HG02759 (cell line): ENCODE measurements around the gene ANAPC10.
"Not testable (repeated sequence)": the region's sequence is repeated elsewhere in the genome, so short reads cannot be mapped to it uniquely, and the experiment has no call there.

Experiments
- ATAC-seq: cut with Tn5 transposase; IDR thresholded peaks from one replicate; pipeline ENCODE4 v1.9.1; 2021; ENCODE audit warnings: mild to moderate bottlenecking, moderate library complexity; ENCODE audit not compliant: unreplicated experiment

The ANAPC10 gene, protein sequence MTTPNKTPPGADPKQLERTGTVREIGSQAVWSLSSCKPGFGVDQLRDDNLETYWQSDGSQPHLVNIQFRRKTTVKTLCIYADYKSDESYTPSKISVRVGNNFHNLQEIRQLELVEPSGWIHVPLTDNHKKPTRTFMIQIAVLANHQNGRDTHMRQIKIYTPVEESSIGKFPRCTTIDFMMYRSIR

DNA sequence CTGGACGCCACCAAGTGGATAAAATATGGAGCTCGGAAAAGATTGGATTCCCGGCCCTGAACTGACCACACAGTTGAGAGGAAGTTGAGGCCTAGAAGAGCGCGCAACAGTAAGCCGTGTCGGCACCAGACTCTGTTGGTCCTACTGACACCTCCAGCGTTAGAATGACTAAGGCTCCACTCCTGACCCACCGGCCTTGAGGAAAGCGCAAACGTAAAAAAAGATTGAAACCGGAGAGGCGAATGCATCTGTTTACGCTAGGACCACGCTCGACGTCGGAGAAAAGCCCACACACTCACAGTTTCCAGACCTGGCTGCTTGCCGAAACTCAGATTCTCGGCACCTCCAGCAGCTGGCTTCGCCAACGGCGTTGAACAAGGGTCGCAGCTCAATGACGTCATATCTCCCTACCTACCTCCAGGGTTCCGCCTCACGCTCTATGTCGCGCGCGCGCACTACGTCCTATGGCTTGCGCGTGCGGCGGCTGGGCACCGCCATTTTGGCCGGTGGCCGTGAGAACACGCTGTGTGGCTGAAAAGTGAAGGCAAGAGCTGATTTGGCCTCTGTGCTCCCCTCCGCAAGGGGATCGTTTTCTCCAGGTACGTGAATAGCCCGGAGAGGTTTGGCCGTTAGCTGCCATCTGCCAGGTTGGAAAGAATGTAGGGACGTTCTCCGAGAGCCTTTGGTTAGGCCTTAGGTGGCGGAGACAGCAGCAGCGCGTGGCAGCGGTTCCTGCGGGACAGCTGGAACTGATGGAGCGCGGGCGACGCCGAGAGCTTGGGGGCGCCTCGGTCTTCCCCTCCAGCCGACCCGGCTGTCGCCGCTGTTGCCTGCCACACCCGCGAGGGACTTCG lies at the start of gene ANAPC10, which contains the start of gene ABCE1:
Gene ANAPC10, minus strand, starts transcription at position 376 of the 854 bp plus-strand sequence. CDS start 2,097 bp downstream, outside the sequence.
Gene ABCE1, plus strand, starts transcription at position 491 of the 854 bp plus-strand sequence. CDS start 6,102 bp downstream, outside the sequence.
- ATAC-seq, result peak; percentile 83

GRCh38 chr4:145136219-145136618 lies 38.2 kb upstream of the ANAPC10 start:
- ATAC-seq, result not testable (repeated sequence)

GRCh38 chr4:145132511-145133098 lies 34.6 kb upstream of the ANAPC10 start:
- peak; percentile 89 for ATAC-seq

GRCh38 chr4:145131848-145132247 lies 33.9 kb upstream of the ANAPC10 start:
- ATAC-seq, result no peak

DNA sequence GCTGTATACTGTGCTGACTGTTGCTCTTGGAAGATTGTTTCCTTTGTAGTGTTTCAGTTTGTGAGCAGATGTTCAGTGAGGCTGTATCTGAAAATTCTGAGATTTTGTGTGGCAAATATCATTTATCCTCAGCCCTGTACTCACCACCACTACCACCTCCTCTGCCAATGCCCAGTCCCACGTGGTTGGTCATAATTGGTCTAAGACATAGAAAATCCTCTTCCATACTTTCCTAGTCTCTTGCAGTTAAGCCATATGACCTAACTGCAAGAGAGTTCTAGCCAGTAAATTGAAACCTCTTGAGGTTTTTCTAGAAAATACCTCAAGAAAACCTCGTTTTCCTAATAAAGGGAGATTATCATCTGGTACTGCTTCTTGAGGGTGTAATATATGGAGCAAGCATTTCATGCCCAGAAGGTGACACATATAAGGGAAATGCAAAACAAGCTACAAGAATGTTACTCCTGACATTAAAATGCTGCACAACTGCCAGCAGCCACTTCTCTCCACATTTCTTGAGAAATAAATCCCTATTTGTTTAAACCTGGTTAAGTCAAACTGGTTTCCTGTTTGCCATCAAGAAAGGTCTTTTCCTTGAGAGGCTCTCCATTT lies 32.9 kb upstream of the ANAPC10 start:
- no peak for ATAC-seq

- no peak for ATAC-seq
Observed at GRCh38 chr4:145130130-145130529, 32.1 kb upstream of the ANAPC10 start.

- ATAC-seq, result no peak
Observed at GRCh38 chr4:145125396-145125795, 27.4 kb upstream of the ANAPC10 start.

- no peak for ATAC-seq
Observed at GRCh38 chr4:145108128-145108527, 10.1 kb upstream of the ANAPC10 start.

- no peak for ATAC-seq
Observed at GRCh38 chr4:145107126-145107525, 9.1 kb upstream of the ANAPC10 start.

DNA sequence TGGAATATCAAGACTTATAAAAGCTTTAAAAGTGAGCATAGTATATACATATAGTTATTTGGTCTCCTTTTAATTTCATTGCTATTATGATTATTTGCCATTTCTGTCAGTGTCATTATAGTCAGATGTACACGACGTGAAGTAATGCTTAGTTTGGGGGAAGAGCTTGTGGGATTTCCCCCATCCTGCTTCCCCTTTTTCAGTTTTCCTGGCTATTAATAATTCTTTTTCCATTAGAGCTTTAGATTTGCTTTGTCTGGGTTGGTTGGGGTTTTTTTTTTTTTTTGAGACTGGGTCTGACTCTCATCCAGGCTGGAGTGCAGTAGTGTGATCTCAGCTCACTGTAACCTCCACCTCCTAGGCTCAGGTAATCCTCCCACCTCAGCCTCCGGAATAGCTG lies 5.5 kb upstream of the ANAPC10 start:
- no peak for ATAC-seq

GRCh38 chr4:145102619-145103018 lies 4.6 kb upstream of the ANAPC10 start:
- ATAC-seq, result no peak

DNA sequence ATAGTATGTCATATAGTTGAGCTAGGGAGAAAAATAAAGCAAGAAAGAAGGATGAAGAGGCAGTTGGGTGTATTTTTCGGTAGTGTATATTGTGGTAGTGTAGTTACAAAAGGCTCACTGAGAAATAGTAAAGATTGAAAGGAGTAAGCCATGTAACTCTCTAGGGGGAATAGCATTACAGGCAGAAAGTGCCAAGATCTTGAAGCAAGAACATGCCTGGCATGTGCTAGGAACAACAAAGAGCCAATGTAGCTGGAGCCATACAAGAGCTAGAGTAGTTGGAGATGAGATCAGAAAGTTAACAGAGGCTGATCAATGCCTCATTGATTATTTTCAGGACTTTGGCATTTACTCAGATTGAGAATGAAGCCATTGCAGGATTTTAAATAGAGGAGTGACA lies 3.1 kb upstream of the ANAPC10 start:
- ATAC-seq, result no peak

DNA sequence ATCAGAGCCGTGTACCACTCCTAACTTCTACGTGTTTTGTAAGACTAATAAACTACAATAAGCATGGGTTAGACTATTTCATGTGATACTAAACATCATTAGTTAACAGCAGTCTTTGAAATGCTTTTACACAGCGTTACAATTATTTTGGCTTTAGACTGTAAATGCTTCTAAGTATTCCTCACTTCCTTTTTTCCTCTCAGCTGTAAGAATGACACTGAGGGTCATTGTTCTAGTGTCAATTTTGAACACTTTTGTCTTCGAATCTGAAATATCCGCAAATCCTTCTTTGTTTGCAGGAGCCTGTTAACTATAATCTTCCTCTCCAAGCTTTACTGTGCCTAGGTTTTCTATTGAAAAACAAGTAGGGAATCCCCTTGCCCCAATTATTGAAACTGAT lies 1.7 kb upstream of the ANAPC10 start:
- no peak for ATAC-seq

DNA sequence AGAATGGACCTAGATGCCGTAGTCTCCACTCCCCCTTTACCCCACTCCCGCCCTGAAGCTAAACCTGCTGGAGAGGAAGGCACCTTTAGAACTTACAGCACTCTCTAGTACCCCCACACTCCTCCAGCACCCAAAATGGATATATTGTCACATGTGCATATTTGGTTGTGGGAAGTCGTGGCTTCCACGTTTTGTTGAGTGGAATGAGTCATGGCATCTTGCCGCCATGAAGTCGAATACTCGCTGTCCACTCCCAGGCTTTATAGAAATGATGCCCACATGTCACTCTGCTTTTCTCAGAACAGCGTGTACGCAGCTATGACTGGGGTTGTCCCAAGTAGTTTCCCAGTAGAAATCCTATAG lies 660 bp upstream of the ANAPC10 start:
- peak; percentile 13 for ATAC-seq

GRCh38 chr4:145097331-145097820 lies 620 bp downstream of the ANAPC10 start:
- peak; percentile 1 for ATAC-seq

DNA sequence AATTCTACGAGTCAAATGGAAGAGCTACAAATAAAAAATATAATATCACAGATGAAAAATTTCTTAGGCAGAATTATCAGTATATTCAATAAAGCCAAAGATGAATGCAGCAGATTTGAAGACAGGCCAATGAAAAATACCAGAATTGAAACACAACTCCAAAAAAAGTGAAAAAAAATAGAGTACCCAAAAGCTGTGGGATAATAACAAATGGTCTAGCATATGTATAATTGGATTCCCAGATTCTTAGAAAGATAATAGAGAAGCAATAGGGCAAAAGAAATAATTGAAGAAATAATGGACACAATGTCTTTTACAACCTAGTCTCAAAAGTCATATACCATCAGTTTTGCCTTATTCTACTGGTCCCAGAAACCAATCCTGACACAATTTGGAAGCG lies 4.4 kb downstream of the ANAPC10 start:
- no peak for ATAC-seq

DNA sequence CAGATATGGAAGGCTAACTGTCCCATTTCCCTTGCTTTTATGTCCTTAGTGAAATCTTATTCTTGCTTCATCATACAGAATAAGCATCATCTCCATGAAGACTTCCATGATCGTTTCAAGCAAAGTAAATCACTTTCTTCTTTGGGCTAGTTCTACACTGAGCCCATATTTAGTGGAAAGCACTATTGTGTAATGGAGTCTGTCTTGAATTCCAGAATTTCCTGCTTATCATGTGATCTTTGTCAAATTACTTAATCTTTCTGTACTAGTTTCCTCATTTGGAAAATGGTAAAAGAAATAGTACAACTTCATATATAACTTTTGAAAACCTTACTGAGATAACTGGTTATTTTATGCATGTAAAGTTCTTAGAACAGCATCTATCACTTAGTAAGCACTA lies 7.6 kb downstream of the ANAPC10 start:
- no peak for ATAC-seq

DNA sequence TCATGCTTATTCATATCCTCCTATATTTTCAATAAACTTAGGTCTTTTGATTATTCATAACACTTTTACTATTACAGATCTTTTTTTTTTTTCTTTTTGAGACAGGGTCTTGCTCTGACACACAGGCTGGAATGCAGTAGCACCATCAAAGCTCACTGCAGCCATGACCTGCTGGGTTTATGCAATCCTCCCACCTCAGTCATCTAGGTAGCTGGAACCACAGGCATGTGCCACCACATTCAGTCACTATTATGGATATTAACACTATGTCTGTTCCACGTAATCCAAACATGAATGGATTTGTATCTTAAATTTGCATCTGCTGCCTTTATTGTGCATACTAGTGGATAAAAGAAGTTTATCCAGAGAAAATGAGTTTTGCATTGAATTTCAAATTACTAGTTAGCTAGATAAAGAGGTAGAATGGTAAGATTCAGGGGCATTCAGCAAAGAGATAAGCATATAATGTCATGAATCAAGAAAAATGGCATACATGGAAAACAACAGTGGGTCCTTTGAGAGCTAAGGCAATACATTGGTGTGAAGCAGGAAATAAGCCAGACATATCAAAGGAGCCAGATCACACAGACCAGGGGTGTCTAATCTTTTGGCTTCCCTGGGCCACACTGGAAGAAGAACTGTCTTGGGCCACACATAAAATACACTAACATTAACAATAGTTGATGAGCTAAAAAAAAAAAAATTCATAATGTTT lies 13.9 kb downstream of the ANAPC10 start:
- ATAC-seq, result no peak

- ATAC-seq, result no peak
Observed at GRCh38 chr4:145081756-145082155, 16.2 kb downstream of the ANAPC10 start.

- ATAC-seq, result no peak
Observed at GRCh38 chr4:145076469-145076855, 21.5 kb downstream of the ANAPC10 start.
